ENCODE measurements around the gene ADGRL2. TPM values are rescaled to one million over a fixed set of nuclear protein-coding genes. Genes with fewer than 3 reads are reported as not detected.

Gene ADGRL2
- total and polyA plus RNA-seq, 7 donors, result 5.0 to 13.2 (median 7.2) TPM

GRCh38 chr1:81803431-81804110 is 2.8 kb downstream of the ADGRL2 start:
- 6 to 11% (median 8%) methylated on average over 15 of the region's 15 CpGs for WGBS, 3 donors
- intact Hi-C loops (cut with DNase I), result no loop called here
- no peaks in the 10 kb centered on the region for H3K4me1 ChIP-seq
- peak in 1 of 4 donors; percentile 1 for ATAC-seq
- no peak for TF ChIP-seq CTCF (IDR thresholded peaks at IDR 0.05)
- no peaks in the 10 kb centered on the region for H3K36me3 ChIP-seq (ENCODE audit: insufficient read depth in 1 of 2, low read depth in 1 of 2)
- peak overlapping the region; percentile 79 for H3K4me3 ChIP-seq
- peaks cover 0 to 39% (median 8%) of the 10 kb centered on the region in 3 donors for H3K27me3 ChIP-seq (ENCODE audit: insufficient read depth in 3 of 3, low read length in 2 of 3)
- DNase-seq, result no peak
- peak overlapping the region; percentile 80 for H3K27ac ChIP-seq
- H3K9me3 ChIP-seq, result no peaks in the 10 kb centered on the region

GRCh38 chr1:81804312-81804711 is 3.6 kb downstream of the ADGRL2 start:
- ATAC-seq, result no peak
- intact Hi-C loops (cut with DNase I), result no loop called here
- 67 to 68% (median 67%) methylated on average over 2 of the region's 2 CpGs for WGBS, 3 donors
- no peak for TF ChIP-seq CTCF (IDR thresholded peaks at IDR 0.05)
- Histone ChIP-seq H3K4me1 (no peaks in the 10 kb centered on the region), H3K27ac (no peak overlapping the region), H3K4me3 (peak overlapping the region; percentile 79), H3K36me3 (ENCODE audit: insufficient read depth in 1 of 2, low read depth in 1 of 2) (no peaks in the 10 kb centered on the region), H3K27me3 (ENCODE audit: insufficient read depth in 3 of 3, low read length in 2 of 3) (peaks cover 0 to 39% (median 8%) of the 10 kb centered on the region in 3 donors), H3K9me3 (no peaks in the 10 kb centered on the region)
- DNase-seq, result no peak

- Histone ChIP-seq H3K36me3 (ENCODE audit: insufficient read depth in 1 of 2, low read depth in 1 of 2) (no peaks in the 10 kb centered on the region), H3K4me1 (peaks cover 4% of the 10 kb centered on the region), H3K27me3 (ENCODE audit: insufficient read depth in 3 of 3, low read length in 2 of 3) (peaks cover 0 to 29% (median 8%) of the 10 kb centered on the region in 3 donors), H3K9me3 (no peaks in the 10 kb centered on the region), H3K4me3 (no peak overlapping the region), H3K27ac (no peak overlapping the region)
- intact Hi-C loops (cut with DNase I), result no loop called here
- no peak for DNase-seq
- TF ChIP-seq CTCF (IDR thresholded peaks at IDR 0.05), result no peak
- WGBS, 3 donors, result 50 to 59% (median 58%) methylated on average over 2 of the region's 2 CpGs
- ATAC-seq, result no peak
These were observed 5.0 kb downstream of the ADGRL2 start for GRCh38 chr1:81805537-81806431.

- peaks cover 4% of the 10 kb centered on the region for H3K4me1 ChIP-seq
- intact Hi-C loops (cut with DNase I), result no loop called here
These were observed 5.7 kb downstream of the ADGRL2 start for GRCh38 chr1:81806432-81806770.

More at GRCh38 chr1:81806432-81806770, 5.7 kb downstream of the ADGRL2 start:
- TF ChIP-seq CTCF (IDR thresholded peaks at IDR 0.05), result no peak
- Histone ChIP-seq H3K27me3 (ENCODE audit: insufficient read depth in 3 of 3, low read length in 2 of 3) (peaks cover 0 to 27% (median 8%) of the 10 kb centered on the region in 3 donors), H3K36me3 (ENCODE audit: insufficient read depth in 1 of 2, low read depth in 1 of 2) (no peaks in the 10 kb centered on the region), H3K4me3 (no peak overlapping the region), H3K27ac (no peak overlapping the region), H3K9me3 (no peaks in the 10 kb centered on the region)
- no peak for DNase-seq
- no peak for ATAC-seq
- WGBS, 3 donors, result 75 to 89% (median 84%) methylated on average over 2 of the region's 2 CpGs
